ENCODE measurements around the gene FRAS1. TPM values are rescaled to one million over a fixed set of nuclear protein-coding genes. Genes with fewer than 3 reads are reported as not detected.
A peak's percentile ranks its signal among the peaks of the same experiment; 100 is the strongest.
"Not testable (repeated sequence)": the region's sequence is repeated elsewhere in the genome, so short reads cannot be mapped to it uniquely, and the experiment has no call there.

The FRAS1 gene
- total RNA-seq, 2 donors from 2014 or later, result 77.0 to 78.3 TPM

GRCh38 chr4:78205591-78205990 lies 148.5 kb downstream of the FRAS1 start:
- WGBS, 2 experiments (ENCODE audit: insufficient coverage in 1 of 2, insufficient read length in 1 of 2), result 78% methylated on average over 2 of the region's 2 CpGs; no CpG with 5 or more reads in 1 of the 2 experiments
- Mint-ChIP-seq H3K36me3 (ENCODE audit: low read depth) (peaks cover 5% of the 10 kb centered on the region), H3K9me3 (no peaks in the 10 kb centered on the region), H3K27ac (peak overlapping the region; percentile 79), H3K4me1 (peaks cover 49% of the 10 kb centered on the region), H3K4me3 (no peak overlapping the region), H3K27me3 (ENCODE audit: insufficient read depth) (no peaks in the 10 kb centered on the region)
- Histone ChIP-seq H3K4me1 (ENCODE audit: control insufficient read depth, insufficient read depth, low read length) (peaks cover 19% of the 10 kb centered on the region), H3K27me3 (ENCODE audit: control insufficient read depth, insufficient read depth, low read length, poor library complexity, severe bottlenecking) (no peaks in the 10 kb centered on the region), H3K9ac (ENCODE audit: extremely low read depth, low read length, poor library complexity, severe bottlenecking) (no peak overlapping the region), H3K36me3 (ENCODE audit: control insufficient read depth, insufficient read depth, low read length) (no peaks in the 10 kb centered on the region), H3K4me3 (ENCODE audit: low read length) (no peak overlapping the region), H3K27ac (ENCODE audit: low read depth, low read length) (peak overlapping the region; percentile 61), H3K9me3 (ENCODE audit: control insufficient read depth, low read length) (no peaks in the 10 kb centered on the region)
- no peak for TF ChIP-seq CTCF (conservative IDR thresholded peaks at IDR 0.05)
- DNase-seq, result peak; percentile 56

GRCh38 chr4:78207541-78207940 lies 150.4 kb downstream of the FRAS1 start:
- H3K27ac Mint-ChIP-seq, result no peak overlapping the region
- no peak overlapping the region for H3K4me3 Mint-ChIP-seq
- H3K4me1 ChIP-seq (ENCODE audit: control insufficient read depth, insufficient read depth, low read length), result peaks cover 19% of the 10 kb centered on the region
- H3K36me3 Mint-ChIP-seq (ENCODE audit: low read depth), result peaks cover 5% of the 10 kb centered on the region
- peaks cover 52% of the 10 kb centered on the region for H3K4me1 Mint-ChIP-seq
- no peak for DNase-seq
- no peak for TF ChIP-seq CTCF (conservative IDR thresholded peaks at IDR 0.05)
- H3K27ac ChIP-seq (ENCODE audit: low read depth, low read length), result no peak overlapping the region
- H3K27me3 Mint-ChIP-seq (ENCODE audit: insufficient read depth), result no peaks in the 10 kb centered on the region
- H3K36me3 ChIP-seq (ENCODE audit: control insufficient read depth, insufficient read depth, low read length), result no peaks in the 10 kb centered on the region
- H3K9ac ChIP-seq (ENCODE audit: extremely low read depth, low read length, poor library complexity, severe bottlenecking), result no peak overlapping the region
- H3K27me3 ChIP-seq (ENCODE audit: control insufficient read depth, insufficient read depth, low read length, poor library complexity, severe bottlenecking), result no peaks in the 10 kb centered on the region
- no peaks in the 10 kb centered on the region for H3K9me3 ChIP-seq (ENCODE audit: control insufficient read depth, low read length)
- H3K4me3 ChIP-seq (ENCODE audit: low read length), result no peak overlapping the region
- WGBS, 2 experiments (ENCODE audit: insufficient coverage in 1 of 2, insufficient read length in 1 of 2), result 85 to 92% methylated on average over 2 to 3 of the region's 3 CpGs
- no peaks in the 10 kb centered on the region for H3K9me3 Mint-ChIP-seq

- H3K4me1 ChIP-seq (ENCODE audit: control insufficient read depth, insufficient read depth, low read length), result peaks cover 19% of the 10 kb centered on the region
- DNase-seq, result no peak
- peaks cover 8% of the 10 kb centered on the region for H3K36me3 Mint-ChIP-seq (ENCODE audit: low read depth)
- 80 to 84% methylated on average over 2 to 6 of the region's 6 CpGs for WGBS, 2 experiments (ENCODE audit: insufficient coverage in 1 of 2, insufficient read length in 1 of 2)
- H3K36me3 ChIP-seq (ENCODE audit: control insufficient read depth, insufficient read depth, low read length), result no peaks in the 10 kb centered on the region
- H3K4me3 Mint-ChIP-seq, result no peak overlapping the region
- H3K9me3 Mint-ChIP-seq, result no peaks in the 10 kb centered on the region
- no peak overlapping the region for H3K4me3 ChIP-seq (ENCODE audit: low read length)
- H3K27ac Mint-ChIP-seq, result no peak overlapping the region
- no peaks in the 10 kb centered on the region for H3K27me3 ChIP-seq (ENCODE audit: control insufficient read depth, insufficient read depth, low read length, poor library complexity, severe bottlenecking)
- H3K4me1 Mint-ChIP-seq, result peaks cover 52% of the 10 kb centered on the region
- no peaks in the 10 kb centered on the region for H3K9me3 ChIP-seq (ENCODE audit: control insufficient read depth, low read length)
- no peak for TF ChIP-seq CTCF (conservative IDR thresholded peaks at IDR 0.05)
- no peak overlapping the region for H3K27ac ChIP-seq (ENCODE audit: low read depth, low read length)
- H3K27me3 Mint-ChIP-seq (ENCODE audit: insufficient read depth), result no peaks in the 10 kb centered on the region
- H3K9ac ChIP-seq (ENCODE audit: extremely low read depth, low read length, poor library complexity, severe bottlenecking), result no peak overlapping the region
Observed at GRCh38 chr4:78207951-78208350, 150.8 kb downstream of the FRAS1 start.

GRCh38 chr4:78208896-78209295 lies 151.8 kb downstream of the FRAS1 start:
- H3K36me3 Mint-ChIP-seq (ENCODE audit: low read depth); DNase-seq: not testable (repeated sequence)
- WGBS, 2 experiments (ENCODE audit: insufficient coverage in 1 of 2, insufficient read length in 1 of 2), result 96% methylated on average over 4 of the region's 4 CpGs; no CpG with 5 or more reads in 1 of the 2 experiments

More at GRCh38 chr4:78208896-78209295, 151.8 kb downstream of the FRAS1 start:
- H3K27me3 ChIP-seq (ENCODE audit: control insufficient read depth, insufficient read depth, low read length, poor library complexity, severe bottlenecking); H3K27ac Mint-ChIP-seq; H3K9ac ChIP-seq (ENCODE audit: extremely low read depth, low read length, poor library complexity, severe bottlenecking); H3K36me3 ChIP-seq (ENCODE audit: control insufficient read depth, insufficient read depth, low read length); H3K27ac ChIP-seq (ENCODE audit: low read depth, low read length); H3K9me3 Mint-ChIP-seq; H3K4me3 Mint-ChIP-seq; H3K9me3 ChIP-seq (ENCODE audit: control insufficient read depth, low read length); H3K27me3 Mint-ChIP-seq (ENCODE audit: insufficient read depth): not testable (repeated sequence)
- peaks cover 52% of the 10 kb centered on the region for H3K4me1 Mint-ChIP-seq
- peak overlapping the region; percentile 50 for H3K4me3 ChIP-seq (ENCODE audit: low read length)
- peaks cover 19% of the 10 kb centered on the region for H3K4me1 ChIP-seq (ENCODE audit: control insufficient read depth, insufficient read depth, low read length)
